ENCODE data around the gene STAG1. TPM values are rescaled to one million over a fixed set of nuclear protein-coding genes. Genes with fewer than 3 reads are reported as not detected.

STAG1 gene
- total RNA-seq, 2 donors from 2014 or later = 26.8 to 29.8 TPM

DNA sequence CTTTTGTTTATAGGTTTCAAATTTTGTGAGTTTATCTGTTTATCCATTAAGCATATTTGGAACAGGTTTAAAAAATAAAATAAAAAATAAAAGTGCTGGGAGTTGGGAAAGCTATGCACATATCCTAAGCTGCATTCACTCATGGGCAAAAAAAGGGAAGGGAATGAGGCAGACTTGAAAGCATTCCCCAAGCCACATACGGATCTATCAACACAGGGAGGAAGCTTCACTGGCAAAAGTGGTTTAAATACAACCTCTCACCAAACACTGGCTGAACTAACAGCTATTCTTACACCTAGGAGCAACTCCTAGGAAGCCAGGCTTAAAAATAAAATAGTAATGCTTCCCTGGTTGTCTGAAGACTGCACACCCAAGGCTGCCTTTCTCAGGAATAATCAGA lies 400.8 kb downstream of the STAG1 start:
- Mint-ChIP-seq H3K27me3 (ENCODE audit: insufficient read depth) (no peaks in the 10 kb centered on the region), H3K4me1 (peaks cover 16% of the 10 kb centered on the region), H3K27ac (no peak overlapping the region), H3K4me3 (no peak overlapping the region), H3K36me3 (ENCODE audit: low read depth) (peaks cover 21% of the 10 kb centered on the region), H3K9me3 (peaks cover 9% of the 10 kb centered on the region)
- Histone ChIP-seq H3K36me3 (ENCODE audit: control insufficient read depth, insufficient read depth, low read length) (peaks cover 30% of the 10 kb centered on the region), H3K27me3 (ENCODE audit: control insufficient read depth, insufficient read depth, low read length, poor library complexity, severe bottlenecking) (no peaks in the 10 kb centered on the region), H3K4me1 (ENCODE audit: control insufficient read depth, insufficient read depth, low read length) (no peaks in the 10 kb centered on the region), H3K9ac (ENCODE audit: extremely low read depth, low read length, poor library complexity, severe bottlenecking) (no peak overlapping the region), H3K27ac (ENCODE audit: low read depth, low read length) (no peak overlapping the region), H3K9me3 (ENCODE audit: control insufficient read depth, low read length) (peaks cover 7% of the 10 kb centered on the region), H3K4me3 (ENCODE audit: low read length) (no peak overlapping the region)
- 100% methylated on average over 1 of the region's 1 CpG; no CpG with 5 or more reads in 1 of the 2 experiments for WGBS, 2 experiments (ENCODE audit: insufficient coverage in 1 of 2, insufficient read length in 1 of 2)
- TF ChIP-seq, protein P1, sequence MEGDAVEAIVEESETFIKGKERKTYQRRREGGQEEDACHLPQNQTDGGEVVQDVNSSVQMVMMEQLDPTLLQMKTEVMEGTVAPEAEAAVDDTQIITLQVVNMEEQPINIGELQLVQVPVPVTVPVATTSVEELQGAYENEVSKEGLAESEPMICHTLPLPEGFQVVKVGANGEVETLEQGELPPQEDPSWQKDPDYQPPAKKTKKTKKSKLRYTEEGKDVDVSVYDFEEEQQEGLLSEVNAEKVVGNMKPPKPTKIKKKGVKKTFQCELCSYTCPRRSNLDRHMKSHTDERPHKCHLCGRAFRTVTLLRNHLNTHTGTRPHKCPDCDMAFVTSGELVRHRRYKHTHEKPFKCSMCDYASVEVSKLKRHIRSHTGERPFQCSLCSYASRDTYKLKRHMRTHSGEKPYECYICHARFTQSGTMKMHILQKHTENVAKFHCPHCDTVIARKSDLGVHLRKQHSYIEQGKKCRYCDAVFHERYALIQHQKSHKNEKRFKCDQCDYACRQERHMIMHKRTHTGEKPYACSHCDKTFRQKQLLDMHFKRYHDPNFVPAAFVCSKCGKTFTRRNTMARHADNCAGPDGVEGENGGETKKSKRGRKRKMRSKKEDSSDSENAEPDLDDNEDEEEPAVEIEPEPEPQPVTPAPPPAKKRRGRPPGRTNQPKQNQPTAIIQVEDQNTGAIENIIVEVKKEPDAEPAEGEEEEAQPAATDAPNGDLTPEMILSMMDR (conservative IDR thresholded peaks at IDR 0.05) = no peak
- no peak for DNase-seq

DNA sequence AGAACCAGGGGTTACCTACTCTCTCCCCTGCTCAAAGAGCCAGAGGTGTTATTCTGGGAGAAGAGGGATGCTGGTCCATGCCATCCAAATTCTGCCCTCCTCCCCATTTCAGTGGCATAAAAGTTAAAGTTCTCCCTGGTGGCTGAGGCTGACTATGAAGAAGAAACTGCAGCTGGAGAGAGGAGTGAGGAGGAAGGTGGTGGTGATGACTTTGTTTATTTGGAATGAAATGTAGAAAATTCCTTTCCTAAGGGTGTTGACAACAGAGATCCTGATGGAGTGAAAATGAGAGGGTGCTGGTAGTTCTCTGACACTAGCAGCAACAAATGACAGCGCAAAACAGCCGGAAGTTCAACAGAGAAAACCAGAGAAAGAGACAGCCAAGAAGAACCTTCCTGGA lies 401.6 kb downstream of the STAG1 start:
- peaks cover 14% of the 10 kb centered on the region for H3K36me3 Mint-ChIP-seq (ENCODE audit: low read depth)
- H3K9me3 Mint-ChIP-seq = peaks cover 3% of the 10 kb centered on the region
- no peaks in the 10 kb centered on the region for H3K27me3 Mint-ChIP-seq (ENCODE audit: insufficient read depth)
- Histone ChIP-seq H3K27me3 (ENCODE audit: control insufficient read depth, insufficient read depth, low read length, poor library complexity, severe bottlenecking) (no peaks in the 10 kb centered on the region), H3K9me3 (ENCODE audit: control insufficient read depth, low read length) (peaks cover 2% of the 10 kb centered on the region), H3K4me1 (ENCODE audit: control insufficient read depth, insufficient read depth, low read length) (no peaks in the 10 kb centered on the region), H3K36me3 (ENCODE audit: control insufficient read depth, insufficient read depth, low read length) (peaks cover 27% of the 10 kb centered on the region), H3K4me3 (ENCODE audit: low read length) (no peak overlapping the region), H3K9ac (ENCODE audit: extremely low read depth, low read length, poor library complexity, severe bottlenecking) (no peak overlapping the region), H3K27ac (ENCODE audit: low read depth, low read length) (no peak overlapping the region)
- 100% methylated on average over 2 of the region's 2 CpGs; no CpG with 5 or more reads in 1 of the 2 experiments for WGBS, 2 experiments (ENCODE audit: insufficient coverage in 1 of 2, insufficient read length in 1 of 2)
- no peak overlapping the region for H3K4me3 Mint-ChIP-seq
- peaks cover 16% of the 10 kb centered on the region for H3K4me1 Mint-ChIP-seq
- TF ChIP-seq, protein P1 (conservative IDR thresholded peaks at IDR 0.05) = no peak
- H3K27ac Mint-ChIP-seq = no peak overlapping the region
- no peak for DNase-seq

DNA sequence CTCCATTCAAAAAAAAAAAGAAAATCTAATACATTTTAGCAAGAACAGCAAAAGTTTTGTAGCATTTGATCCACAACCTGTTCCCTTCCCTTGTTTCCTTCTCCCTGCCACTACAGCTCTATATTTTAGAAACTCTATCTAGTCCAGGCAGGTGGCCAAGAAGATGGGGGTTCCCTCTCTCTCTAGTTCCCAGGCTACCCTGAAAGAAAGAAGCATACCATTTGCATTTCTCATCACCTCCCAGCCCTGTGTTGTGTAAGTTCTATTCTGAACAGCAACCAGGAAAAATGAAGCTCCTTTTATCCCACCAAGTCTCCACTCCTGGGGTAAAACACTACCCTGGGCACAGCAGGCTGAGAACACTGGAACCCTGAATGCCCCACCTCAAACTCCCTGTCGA lies 402.0 kb downstream of the STAG1 start:
- 95% methylated on average over 1 of the region's 1 CpG; no CpG with 5 or more reads in 1 of the 2 experiments for WGBS, 2 experiments (ENCODE audit: insufficient coverage in 1 of 2, insufficient read length in 1 of 2)
- Mint-ChIP-seq H3K4me1 (peaks cover 16% of the 10 kb centered on the region), H3K36me3 (ENCODE audit: low read depth) (peaks cover 10% of the 10 kb centered on the region), H3K27me3 (ENCODE audit: insufficient read depth) (no peaks in the 10 kb centered on the region), H3K4me3 (no peak overlapping the region), H3K27ac (no peak overlapping the region), H3K9me3 (no peaks in the 10 kb centered on the region)
- DNase-seq = no peak
- H3K9ac ChIP-seq (ENCODE audit: extremely low read depth, low read length, poor library complexity, severe bottlenecking) = no peak overlapping the region
- H3K27ac ChIP-seq (ENCODE audit: low read depth, low read length) = no peak overlapping the region
- TF ChIP-seq, protein P1 (conservative IDR thresholded peaks at IDR 0.05) = no peak
- H3K36me3 ChIP-seq (ENCODE audit: control insufficient read depth, insufficient read depth, low read length) = peaks cover 29% of the 10 kb centered on the region
- H3K4me1 ChIP-seq (ENCODE audit: control insufficient read depth, insufficient read depth, low read length) = no peaks in the 10 kb centered on the region
- H3K4me3 ChIP-seq (ENCODE audit: low read length) = no peak overlapping the region
- no peaks in the 10 kb centered on the region for H3K27me3 ChIP-seq (ENCODE audit: control insufficient read depth, insufficient read depth, low read length, poor library complexity, severe bottlenecking)
- no peaks in the 10 kb centered on the region for H3K9me3 ChIP-seq (ENCODE audit: control insufficient read depth, low read length)

All from endodermal cell (in vitro differentiated cells).